A673 (cell line): ENCODE data around the gene TAB3. TPM values are rescaled to one million over a fixed set of nuclear protein-coding genes. Genes with fewer than 3 reads are reported as not detected.

Experiments used
- BruUV-seq: library from RNA; stranded (reverse); fragments of 400-500 nt; replicated peaks from 2 replicates; lab custom pipeline; 2021; lab: Mats Ljungman, UMichigan
- CTCF ChIA-PET: fragments of 300-600 bp; sonication (Branson Sonifier 250); formaldehyde crosslinking; loops from one replicate; lab custom pipeline; 2022; ENCODE audit warnings: antibody characterized with exemption; lab: Charles Lee
- POLR2A ChIA-PET: fragments of 300-600 bp; sonication (Branson Sonifier 250); formaldehyde crosslinking; loops from one replicate; lab custom pipeline; 2022; ENCODE audit warnings: antibody characterized with exemption; ENCODE audit not compliant: low non-redundant PET; lab: Charles Lee
- DNase-seq: peaks from one replicate; pipeline ENCODE4 v3.0.0-alpha.2; 2015; ENCODE audit warnings: low spot score
- H3K27ac ChIP-seq: fragments of 200-600 bp; sonication (generic); 2 replicates; pipeline ENCODE4 v1.5.1; 2016; ENCODE audit warnings: mixed run types, low read depth, mild to moderate bottlenecking, mixed read lengths, antibody characterized with exemption, low read length; ENCODE audit not compliant: poor library complexity, severe bottlenecking
- H3K27me3 ChIP-seq: fragments of 200-600 bp; sonication (generic); replicated peaks from 2 replicates; pipeline ENCODE4 v1.6.1; 2017; ENCODE audit warnings: mixed run types, low read depth, mild to moderate bottlenecking, mixed read lengths, antibody characterized with exemption, low read length; ENCODE audit not compliant: insufficient read depth, poor library complexity
- H3K36me3 ChIP-seq: fragments of 200-600 bp; sonication (generic); 2 replicates; pipeline ENCODE4 v1.6.1; 2016; ENCODE audit warnings: mixed run types, mild to moderate bottlenecking, mixed read lengths, antibody characterized with exemption, low read length; ENCODE audit not compliant: insufficient read depth, poor library complexity, severe bottlenecking
- H3K4me1 ChIP-seq: fragments of 200-600 bp; sonication (generic); 2 replicates; pipeline ENCODE4 v1.6.1; 2017; ENCODE audit warnings: mixed run types, mild to moderate bottlenecking, mixed read lengths, antibody characterized with exemption, low read length; ENCODE audit not compliant: insufficient read depth, poor library complexity, severe bottlenecking
- H3K4me3 ChIP-seq: fragments of 200-600 bp; sonication (generic); 2 replicates; pipeline ENCODE4 v1.5.1; 2016; ENCODE audit warnings: low read depth, mixed run types, mild to moderate bottlenecking, mixed read lengths, low read length; ENCODE audit not compliant: poor library complexity, severe bottlenecking
- H3K9me3 ChIP-seq: fragments of 200-600 bp; sonication (generic); 2 replicates; pipeline ENCODE4 v1.6.1; 2016; ENCODE audit warnings: mixed run types, low read depth, mild to moderate bottlenecking, mixed read lengths, antibody characterized with exemption, low read length; ENCODE audit not compliant: poor library complexity, severe bottlenecking
- EZH2 ChIP-seq: fragments of 200-600 bp; sonication (generic); IDR thresholded peaks from 2 replicates; pipeline ENCODE4 v1.6.1; 2017; ENCODE audit warnings: borderline replicate concordance, low read depth, mild to moderate bottlenecking, mixed read lengths, antibody characterized with exemption, low read length; ENCODE audit not compliant: poor library complexity, severe bottlenecking
- intact Hi-C: fragments of 100-400 bp; cut with micrococcal nuclease; formaldehyde crosslinking; loops from one replicate; pipeline ENCODE4 v1.10.0; 2022; ENCODE audit not compliant: unreplicated experiment
- total RNA-seq: library from RNA; stranded (reverse); gene quantifications from 2 replicates; pipeline ENCODE4 v1.2.3, GENCODE V29; 2021
- TF ChIP-seq, protein P1 (sequence below): fragments of 300-800, 200-600 bp; sonication (generic); conservative IDR thresholded peaks from 2 replicates; pipeline ENCODE4 v1.5.1; 2017; ENCODE audit warnings: low read depth, mild to moderate bottlenecking, antibody characterized with exemption, low read length, moderate library complexity, mixed read lengths

Gene TAB3
- total RNA-seq, 1 experiment from 2014 or later, result 12.0 TPM

DNA sequence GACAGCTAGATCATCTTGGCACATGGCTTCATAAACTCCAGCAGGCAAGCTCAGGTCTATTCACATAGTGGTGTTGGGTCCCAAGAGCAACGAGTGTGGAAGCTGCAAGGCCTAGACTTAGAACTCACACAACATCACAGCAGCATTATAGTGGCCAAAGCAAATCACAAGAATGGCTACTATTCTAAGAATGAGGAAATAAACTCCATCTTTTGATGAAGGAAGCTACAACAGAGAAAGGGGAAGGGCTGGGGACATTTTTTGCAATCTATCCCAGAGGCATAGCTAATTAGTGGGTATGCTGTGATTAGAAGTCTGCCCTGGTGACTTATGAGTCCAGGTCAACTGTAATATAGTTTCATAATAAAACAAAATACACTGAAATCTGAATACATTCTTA lies 42.9 kb upstream of the TAB3 start:
- ChIA-PET CTCF (no interaction called here), POLR2A (no interaction called here)
- intact Hi-C loops, result no loop called here
- TF ChIP-seq EZH2, result no peak
- TF ChIP-seq, protein P1, sequence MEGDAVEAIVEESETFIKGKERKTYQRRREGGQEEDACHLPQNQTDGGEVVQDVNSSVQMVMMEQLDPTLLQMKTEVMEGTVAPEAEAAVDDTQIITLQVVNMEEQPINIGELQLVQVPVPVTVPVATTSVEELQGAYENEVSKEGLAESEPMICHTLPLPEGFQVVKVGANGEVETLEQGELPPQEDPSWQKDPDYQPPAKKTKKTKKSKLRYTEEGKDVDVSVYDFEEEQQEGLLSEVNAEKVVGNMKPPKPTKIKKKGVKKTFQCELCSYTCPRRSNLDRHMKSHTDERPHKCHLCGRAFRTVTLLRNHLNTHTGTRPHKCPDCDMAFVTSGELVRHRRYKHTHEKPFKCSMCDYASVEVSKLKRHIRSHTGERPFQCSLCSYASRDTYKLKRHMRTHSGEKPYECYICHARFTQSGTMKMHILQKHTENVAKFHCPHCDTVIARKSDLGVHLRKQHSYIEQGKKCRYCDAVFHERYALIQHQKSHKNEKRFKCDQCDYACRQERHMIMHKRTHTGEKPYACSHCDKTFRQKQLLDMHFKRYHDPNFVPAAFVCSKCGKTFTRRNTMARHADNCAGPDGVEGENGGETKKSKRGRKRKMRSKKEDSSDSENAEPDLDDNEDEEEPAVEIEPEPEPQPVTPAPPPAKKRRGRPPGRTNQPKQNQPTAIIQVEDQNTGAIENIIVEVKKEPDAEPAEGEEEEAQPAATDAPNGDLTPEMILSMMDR, result no peak
- BruUV-seq, result no TSS peak
- Histone ChIP-seq H3K27ac (no peak overlapping the region), H3K4me1 (no peaks in the 10 kb centered on the region), H3K4me3 (no peak overlapping the region), H3K9me3 (no peaks in the 10 kb centered on the region), H3K36me3 (no peaks in the 10 kb centered on the region), H3K27me3 (no peaks in the 10 kb centered on the region)
- no peak for DNase-seq

- TF ChIP-seq EZH2, result no peak
- POLR2A ChIA-PET, result no interaction called here
- Histone ChIP-seq H3K36me3 (no peaks in the 10 kb centered on the region), H3K4me1 (no peaks in the 10 kb centered on the region), H3K27ac (no peak overlapping the region), H3K27me3 (no peaks in the 10 kb centered on the region), H3K4me3 (no peak overlapping the region), H3K9me3 (no peaks in the 10 kb centered on the region)
- BruUV-seq, result no TSS peak
- CTCF ChIA-PET, result no interaction called here
- intact Hi-C loops, result no loop called here
- DNase-seq, result no peak
These were observed 41.6 kb upstream of the TAB3 start for GRCh38 chrX:30930679-30931078.

- Histone ChIP-seq H3K9me3 (no peaks in the 10 kb centered on the region), H3K27me3 (no peaks in the 10 kb centered on the region), H3K36me3 (no peaks in the 10 kb centered on the region), H3K27ac (no peak overlapping the region), H3K4me3 (no peak overlapping the region), H3K4me1 (no peaks in the 10 kb centered on the region)
- CTCF ChIA-PET, result no interaction called here
- no peak for DNase-seq
- BruUV-seq, result no TSS peak
- intact Hi-C loops, result no loop called here
- TF ChIP-seq, protein P1, result no peak
- TF ChIP-seq EZH2, result no peak
- POLR2A ChIA-PET, result no interaction called here
These were observed 41.1 kb upstream of the TAB3 start for GRCh38 chrX:30930143-30930542.

GRCh38 chrX:30920271-30920670 lies 31.2 kb upstream of the TAB3 start:
- Histone ChIP-seq H3K4me1 (no peaks in the 10 kb centered on the region), H3K4me3 (no peak overlapping the region), H3K9me3 (no peaks in the 10 kb centered on the region), H3K27me3 (no peaks in the 10 kb centered on the region), H3K27ac (no peak overlapping the region), H3K36me3 (no peaks in the 10 kb centered on the region)
- ChIA-PET POLR2A (no interaction called here), CTCF (no interaction called here)
- intact Hi-C loops, result no loop called here
- BruUV-seq, result no TSS peak
- DNase-seq, result no peak
- TF ChIP-seq EZH2, result no peak
- TF ChIP-seq, protein P1, result no peak
